GM19035 (cell line): ENCODE results near the gene CLEC16A.

Source experiments
- ATAC-seq: cut with Tn5 transposase; IDR thresholded peaks from one replicate; pipeline ENCODE4 v1.9.1; 2021; ENCODE audit not compliant: unreplicated experiment

The CLEC16A gene

GRCh38 chr16:11147754-11148444 lies 203.5 kb downstream of the CLEC16A start:
- ATAC-seq, result no peak

- no peak for ATAC-seq
These were observed 204.8 kb downstream of the CLEC16A start for GRCh38 chr16:11149011-11149616.

- no peak for ATAC-seq
These were observed 205.8 kb downstream of the CLEC16A start for GRCh38 chr16:11150190-11150589.

- no peak for ATAC-seq
These were observed 207.0 kb downstream of the CLEC16A start for GRCh38 chr16:11151156-11151884.

GRCh38 chr16:11151885-11152629 lies 207.7 kb downstream of the CLEC16A start:
- no peak for ATAC-seq

GRCh38 chr16:11152677-11153331 lies 208.4 kb downstream of the CLEC16A start:
- ATAC-seq, result no peak

- no peak for ATAC-seq
These were observed 211.0 kb downstream of the CLEC16A start for GRCh38 chr16:11155284-11155806.

GRCh38 chr16:11156401-11156800 lies 212.0 kb downstream of the CLEC16A start:
- ATAC-seq, result no peak

GRCh38 chr16:11157143-11157542 lies 212.8 kb downstream of the CLEC16A start:
- no peak for ATAC-seq

GRCh38 chr16:11158018-11158417 lies 213.7 kb downstream of the CLEC16A start:
- ATAC-seq, result no peak

GRCh38 chr16:11159282-11159681 lies 214.9 kb downstream of the CLEC16A start:
- no peak for ATAC-seq

- no peak for ATAC-seq
These were observed 216.3 kb downstream of the CLEC16A start for GRCh38 chr16:11160676-11161115.

GRCh38 chr16:11161439-11161838 lies 217.1 kb downstream of the CLEC16A start:
- ATAC-seq, result no peak

GRCh38 chr16:11161974-11162373 lies 217.6 kb downstream of the CLEC16A start:
- no peak for ATAC-seq

GRCh38 chr16:11162586-11163268 lies 218.4 kb downstream of the CLEC16A start:
- no peak for ATAC-seq

GRCh38 chr16:11163761-11164261 lies 219.4 kb downstream of the CLEC16A start:
- ATAC-seq, result no peak

GRCh38 chr16:11164482-11165270 lies 220.3 kb downstream of the CLEC16A start:
- no peak for ATAC-seq

GRCh38 chr16:11165349-11165748 lies 221.0 kb downstream of the CLEC16A start:
- ATAC-seq, result no peak
